SK-N-SH (cell line): ENCODE results near the gene AKT3.

ENCODE experiments used
- ELF1 ChIP-seq: IDR thresholded peaks from 2 replicates; pipeline ENCODE4 v1.4.0; 2012
- GABPA ChIP-seq: IDR thresholded peaks from 2 replicates; pipeline ENCODE4 v1.4.0; 2012; ENCODE audit warnings: low read depth, mild to moderate bottlenecking
- MXI1 ChIP-seq: IDR thresholded peaks from 2 replicates; pipeline ENCODE4 v1.6.1; 2012; ENCODE audit warnings: mild to moderate bottlenecking, low read depth, low read length, improper control_type of control experiment
- POLR2AphosphoS5 ChIP-seq: IDR thresholded peaks from 2 replicates; pipeline ENCODE4 v1.6.1; 2012; ENCODE audit warnings: low read depth, low read length
- RAD21 ChIP-seq: IDR thresholded peaks from 2 replicates; pipeline ENCODE4 v1.6.1; 2012; ENCODE audit warnings: mild to moderate bottlenecking, low read length
- SIN3A ChIP-seq: IDR thresholded peaks from 2 replicates; pipeline ENCODE4 v1.6.1; 2012; ENCODE audit warnings: low read depth, mild to moderate bottlenecking, low read length, moderate library complexity, borderline replicate concordance
- SMC3 ChIP-seq: IDR thresholded peaks from 2 replicates; pipeline ENCODE4 v1.6.1; 2012; ENCODE audit warnings: low read depth, low read length, improper control_type of control experiment
- TEAD4 ChIP-seq: IDR thresholded peaks from 2 replicates; pipeline ENCODE4 v1.4.0; 2012; ENCODE audit warnings: mild to moderate bottlenecking, borderline replicate concordance; ENCODE audit not compliant: insufficient read depth
- TF ChIP-seq, protein P1 (sequence below): fragments of 200-600 bp; sonication (generic); IDR thresholded peaks from 2 replicates; pipeline ENCODE4 v1.6.1; 2017; ENCODE audit warnings: antibody characterized with exemption, mild to moderate bottlenecking, moderate library complexity
- TF ChIP-seq, protein P2 (sequence below): fragments of 150-350 bp; IDR thresholded peaks from 2 replicates; pipeline ENCODE4 v1.6.1; 2017; ENCODE audit warnings: antibody characterized with exemption, low read length, low read depth, borderline replicate concordance
- TF ChIP-seq, protein P3 (sequence below): IDR thresholded peaks from 2 replicates; pipeline ENCODE4 v1.4.0; 2012; ENCODE audit warnings: low read depth, borderline replicate concordance

DNA sequence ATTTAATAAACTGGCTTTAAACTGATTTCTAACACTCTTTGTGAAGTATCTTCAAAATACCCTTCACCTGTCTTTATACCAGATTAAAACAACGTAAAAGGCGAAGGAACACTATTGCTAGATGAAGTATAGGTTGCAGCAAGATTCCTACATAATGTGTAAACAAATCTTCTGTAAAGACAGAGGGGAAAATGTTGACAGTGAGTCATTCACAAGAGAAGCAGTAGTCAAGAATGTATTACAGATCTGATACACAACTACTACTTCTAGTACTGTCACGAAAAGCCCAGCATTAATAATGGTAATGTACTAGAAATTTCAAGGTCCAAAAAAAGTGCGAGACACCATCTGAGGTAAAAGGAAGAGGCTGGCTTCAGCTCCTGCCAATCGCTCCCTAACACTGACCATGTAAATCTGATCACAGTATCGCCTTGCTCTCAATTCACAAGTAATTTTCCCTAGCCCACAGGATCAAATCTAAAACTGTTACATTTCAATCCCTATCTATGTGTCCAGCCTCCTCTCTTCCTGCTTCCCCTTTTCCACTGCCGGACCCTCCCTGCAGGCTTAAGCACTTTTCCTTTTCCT, 290.4 kb downstream of the AKT3 start:
- no peak for TF ChIP-seq POLR2AphosphoS5
- TF ChIP-seq, protein P1, sequence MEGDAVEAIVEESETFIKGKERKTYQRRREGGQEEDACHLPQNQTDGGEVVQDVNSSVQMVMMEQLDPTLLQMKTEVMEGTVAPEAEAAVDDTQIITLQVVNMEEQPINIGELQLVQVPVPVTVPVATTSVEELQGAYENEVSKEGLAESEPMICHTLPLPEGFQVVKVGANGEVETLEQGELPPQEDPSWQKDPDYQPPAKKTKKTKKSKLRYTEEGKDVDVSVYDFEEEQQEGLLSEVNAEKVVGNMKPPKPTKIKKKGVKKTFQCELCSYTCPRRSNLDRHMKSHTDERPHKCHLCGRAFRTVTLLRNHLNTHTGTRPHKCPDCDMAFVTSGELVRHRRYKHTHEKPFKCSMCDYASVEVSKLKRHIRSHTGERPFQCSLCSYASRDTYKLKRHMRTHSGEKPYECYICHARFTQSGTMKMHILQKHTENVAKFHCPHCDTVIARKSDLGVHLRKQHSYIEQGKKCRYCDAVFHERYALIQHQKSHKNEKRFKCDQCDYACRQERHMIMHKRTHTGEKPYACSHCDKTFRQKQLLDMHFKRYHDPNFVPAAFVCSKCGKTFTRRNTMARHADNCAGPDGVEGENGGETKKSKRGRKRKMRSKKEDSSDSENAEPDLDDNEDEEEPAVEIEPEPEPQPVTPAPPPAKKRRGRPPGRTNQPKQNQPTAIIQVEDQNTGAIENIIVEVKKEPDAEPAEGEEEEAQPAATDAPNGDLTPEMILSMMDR: no peak
- no peak for TF ChIP-seq TEAD4
- no peak for TF ChIP-seq SMC3
- TF ChIP-seq RAD21: no peak
- no peak for TF ChIP-seq SIN3A
- no peak for TF ChIP-seq GABPA
- TF ChIP-seq, protein P2, sequence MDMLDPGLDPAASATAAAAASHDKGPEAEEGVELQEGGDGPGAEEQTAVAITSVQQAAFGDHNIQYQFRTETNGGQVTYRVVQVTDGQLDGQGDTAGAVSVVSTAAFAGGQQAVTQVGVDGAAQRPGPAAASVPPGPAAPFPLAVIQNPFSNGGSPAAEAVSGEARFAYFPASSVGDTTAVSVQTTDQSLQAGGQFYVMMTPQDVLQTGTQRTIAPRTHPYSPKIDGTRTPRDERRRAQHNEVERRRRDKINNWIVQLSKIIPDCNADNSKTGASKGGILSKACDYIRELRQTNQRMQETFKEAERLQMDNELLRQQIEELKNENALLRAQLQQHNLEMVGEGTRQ: no peak
- TF ChIP-seq MXI1: no peak
- TF ChIP-seq, protein P3, sequence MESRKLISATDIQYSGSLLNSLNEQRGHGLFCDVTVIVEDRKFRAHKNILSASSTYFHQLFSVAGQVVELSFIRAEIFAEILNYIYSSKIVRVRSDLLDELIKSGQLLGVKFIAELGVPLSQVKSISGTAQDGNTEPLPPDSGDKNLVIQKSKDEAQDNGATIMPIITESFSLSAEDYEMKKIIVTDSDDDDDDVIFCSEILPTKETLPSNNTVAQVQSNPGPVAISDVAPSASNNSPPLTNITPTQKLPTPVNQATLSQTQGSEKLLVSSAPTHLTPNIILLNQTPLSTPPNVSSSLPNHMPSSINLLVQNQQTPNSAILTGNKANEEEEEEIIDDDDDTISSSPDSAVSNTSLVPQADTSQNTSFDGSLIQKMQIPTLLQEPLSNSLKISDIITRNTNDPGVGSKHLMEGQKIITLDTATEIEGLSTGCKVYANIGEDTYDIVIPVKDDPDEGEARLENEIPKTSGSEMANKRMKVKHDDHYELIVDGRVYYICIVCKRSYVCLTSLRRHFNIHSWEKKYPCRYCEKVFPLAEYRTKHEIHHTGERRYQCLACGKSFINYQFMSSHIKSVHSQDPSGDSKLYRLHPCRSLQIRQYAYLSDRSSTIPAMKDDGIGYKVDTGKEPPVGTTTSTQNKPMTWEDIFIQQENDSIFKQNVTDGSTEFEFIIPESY: no peak
- TF ChIP-seq ELF1: no peak
